HG02981 (cell line): ENCODE measurements around the gene NT5C2.
"Not testable (repeated sequence)": the region's sequence is repeated elsewhere in the genome, so short reads cannot be mapped to it uniquely, and the experiment has no call there.

Experiments
- ATAC-seq: cut with Tn5 transposase; IDR thresholded peaks from one replicate; pipeline ENCODE4 v1.9.1; 2021; ENCODE audit warnings: mild to moderate bottlenecking, moderate library complexity; ENCODE audit not compliant: unreplicated experiment

The NT5C2 gene

DNA sequence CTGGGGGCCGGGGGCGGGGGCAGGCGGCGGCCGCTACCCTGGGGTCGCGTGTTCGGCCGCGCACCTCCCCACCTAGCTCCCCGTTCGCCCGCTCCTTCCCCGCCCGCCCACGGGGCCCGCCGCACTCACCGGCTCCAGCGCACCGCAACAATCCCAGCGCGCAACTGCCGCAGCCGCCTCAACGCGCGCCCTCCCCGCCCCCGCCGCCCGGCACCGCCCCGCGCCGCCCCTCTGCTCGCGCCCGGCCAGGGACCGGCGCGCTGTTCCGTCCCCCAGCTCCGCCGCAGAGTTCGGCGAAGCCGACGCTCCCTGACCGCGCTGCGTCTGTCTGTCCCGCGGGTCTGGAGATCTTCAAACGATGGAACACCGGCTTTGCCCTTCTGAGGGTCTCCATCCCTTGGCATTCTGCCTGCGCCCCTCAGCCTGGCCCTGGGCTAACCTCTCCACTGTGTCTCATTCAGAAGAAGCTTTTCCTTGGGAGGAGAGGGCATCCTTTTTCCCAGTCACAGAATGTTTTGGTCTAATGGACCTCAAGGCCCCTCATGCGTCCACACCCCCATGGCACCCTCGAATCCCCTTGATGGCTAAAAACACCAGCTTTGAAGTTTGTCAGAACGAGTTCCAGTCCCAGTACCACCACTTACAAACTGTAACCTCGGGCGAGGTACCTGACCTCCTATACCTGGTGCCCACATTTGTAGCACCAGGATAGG lies at the start of gene NT5C2:
NT5C2 (minus strand) TSS at position 166 of the 713 bp plus-strand sequence. CDS start 18,314 bp downstream, outside the sequence.
- peak; percentile 64 for ATAC-seq

DNA sequence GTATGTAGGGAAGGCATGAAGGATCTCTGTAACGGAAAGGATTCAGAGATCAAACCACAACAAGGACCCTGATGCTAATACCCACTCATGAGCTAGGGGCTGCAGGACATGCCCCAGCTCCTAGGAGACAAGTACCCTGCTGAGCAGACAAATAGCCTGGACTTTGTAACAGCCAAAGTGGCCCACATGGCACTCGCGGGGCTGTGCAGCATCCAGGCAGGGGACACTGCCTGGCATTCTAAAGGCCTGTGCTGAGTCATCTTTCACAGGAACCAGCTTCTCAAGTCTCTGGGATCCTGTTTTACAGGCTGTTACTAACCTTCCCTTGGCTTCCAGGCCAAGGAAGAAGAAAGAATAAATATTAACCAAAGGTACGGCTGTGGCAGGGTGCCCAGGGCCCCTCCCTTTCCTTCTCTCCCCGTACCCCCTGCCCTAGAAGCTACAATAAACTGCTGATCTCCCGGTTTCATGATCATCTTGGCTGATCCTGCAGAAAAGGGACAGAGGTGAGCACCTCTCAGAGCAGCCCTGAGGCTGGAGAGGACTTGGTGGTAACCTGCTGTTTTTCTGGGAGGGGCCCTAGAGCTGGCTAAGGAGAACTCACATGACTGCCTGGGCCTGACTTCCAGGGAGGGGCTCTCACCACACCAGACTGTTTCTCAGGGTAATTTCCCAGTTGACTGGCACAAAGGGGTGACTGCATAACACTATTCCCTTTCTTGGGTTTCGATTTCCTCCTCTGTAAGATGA lies 48.4 kb upstream of the NT5C2 start:
- no peak for ATAC-seq

DNA sequence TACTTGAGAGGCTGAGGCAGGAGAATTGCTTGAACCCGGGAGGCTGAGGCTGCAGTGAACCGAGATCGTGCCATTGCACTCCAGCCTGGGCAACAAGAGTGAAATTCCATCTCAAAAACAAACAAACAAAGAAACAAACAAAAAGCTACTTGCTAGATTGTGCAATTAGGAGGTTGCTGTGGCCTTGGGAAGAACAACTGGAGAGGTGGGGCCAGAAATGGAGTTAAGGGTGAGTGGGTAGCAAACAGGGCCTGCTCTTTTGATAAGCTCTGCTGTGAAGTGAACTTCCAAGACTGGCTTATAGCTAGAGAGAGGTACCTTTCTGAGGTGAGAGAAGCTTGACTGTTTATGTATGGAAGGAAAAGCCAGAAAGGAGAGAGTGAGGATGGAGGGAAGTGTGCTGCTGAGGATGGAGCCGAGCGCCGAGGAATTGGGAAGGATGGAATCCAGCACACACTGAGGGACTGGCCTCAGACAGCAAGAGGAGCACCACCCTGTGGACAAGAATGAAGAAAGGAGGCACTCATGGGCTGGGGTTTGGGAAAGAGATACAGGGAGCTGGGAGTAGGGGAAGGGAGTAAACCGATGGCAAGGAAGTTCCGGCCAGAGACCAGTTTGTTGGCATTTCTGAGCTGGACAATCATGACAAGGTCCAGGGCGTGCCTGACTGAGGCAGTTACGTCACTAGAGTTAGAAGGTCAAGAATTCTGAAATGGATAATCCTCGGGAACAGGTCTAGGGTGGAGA lies 45.6 kb upstream of the NT5C2 start:
- no peak for ATAC-seq

DNA sequence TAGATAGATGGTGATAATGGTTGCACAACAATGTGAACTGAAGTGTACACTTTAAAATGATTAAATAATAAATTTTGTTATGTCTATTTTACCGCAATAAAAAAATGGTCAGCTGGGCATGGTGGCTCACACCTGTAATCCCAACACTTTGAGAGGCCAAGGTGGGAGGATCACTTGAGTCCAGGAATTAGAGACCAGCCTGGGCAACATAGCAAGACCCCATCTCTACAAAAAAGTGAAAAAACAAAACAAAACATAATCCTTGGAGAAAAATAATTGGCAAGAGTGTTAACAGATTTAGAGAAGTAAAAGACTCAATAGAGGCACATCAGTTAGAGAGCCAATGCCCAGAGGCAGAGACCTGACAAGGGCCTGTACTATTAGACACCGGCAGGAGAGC lies 42.7 kb upstream of the NT5C2 start:
- ATAC-seq, result no peak

DNA sequence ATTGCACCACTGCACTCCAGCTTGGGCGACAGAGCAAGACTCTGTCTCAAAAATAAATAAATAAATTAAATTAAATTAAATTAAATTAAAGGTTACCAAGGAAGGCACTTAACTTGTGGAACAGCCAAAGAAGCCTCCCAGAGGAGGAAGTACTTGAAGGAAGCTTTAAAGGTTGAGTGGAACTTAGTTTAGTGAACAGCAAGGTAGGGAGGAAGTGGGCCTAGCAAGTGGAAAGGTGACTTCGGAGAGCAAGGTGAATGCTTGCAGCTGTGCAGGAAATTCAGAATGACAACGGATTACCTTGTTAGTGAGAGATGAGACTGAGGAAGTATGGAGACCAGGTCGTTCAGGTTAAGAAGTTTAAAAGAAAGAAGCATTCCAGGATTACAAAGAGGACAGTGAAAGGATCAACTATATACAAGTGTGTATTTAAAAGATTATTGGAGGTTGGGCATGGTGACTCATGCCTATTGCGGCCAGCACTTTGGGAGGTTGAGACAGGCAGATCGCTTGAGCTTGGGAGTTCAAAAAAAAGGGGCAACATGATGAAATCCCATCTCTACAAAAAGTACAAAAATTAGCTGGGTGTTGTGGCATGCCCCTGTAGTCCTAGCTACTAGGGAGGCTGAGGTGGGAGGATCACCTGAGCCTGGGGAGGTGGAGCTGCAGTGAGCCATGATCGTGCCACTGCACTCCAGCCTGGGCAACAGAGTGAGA lies 39.9 kb upstream of the NT5C2 start:
- ATAC-seq, result no peak

DNA sequence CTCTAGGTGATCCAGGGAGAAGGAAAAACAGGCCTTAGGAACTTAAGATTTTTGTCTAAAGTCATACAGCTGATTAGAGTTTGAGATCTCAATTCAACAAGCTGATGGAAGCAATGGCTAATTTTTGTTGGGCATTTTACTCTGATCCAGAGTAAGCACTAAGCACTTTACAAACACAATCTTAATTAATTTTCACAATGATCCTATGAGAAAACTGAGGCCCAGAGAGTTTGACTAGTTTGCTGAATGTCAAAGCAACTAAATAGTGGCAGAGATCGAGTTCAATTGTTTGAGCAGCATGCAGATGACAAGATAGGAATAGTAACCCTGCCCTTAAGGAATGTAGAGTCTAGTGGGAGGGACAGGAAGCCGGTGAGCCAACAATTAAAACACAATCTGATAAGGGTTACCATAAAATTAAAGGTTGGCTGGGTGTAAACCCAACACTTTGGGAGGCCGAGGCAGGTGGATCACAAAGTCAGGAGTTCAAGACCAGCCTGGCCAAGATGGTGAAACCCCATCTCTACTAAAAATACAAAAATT lies 39.1 kb upstream of the NT5C2 start:
- ATAC-seq, result no peak

DNA sequence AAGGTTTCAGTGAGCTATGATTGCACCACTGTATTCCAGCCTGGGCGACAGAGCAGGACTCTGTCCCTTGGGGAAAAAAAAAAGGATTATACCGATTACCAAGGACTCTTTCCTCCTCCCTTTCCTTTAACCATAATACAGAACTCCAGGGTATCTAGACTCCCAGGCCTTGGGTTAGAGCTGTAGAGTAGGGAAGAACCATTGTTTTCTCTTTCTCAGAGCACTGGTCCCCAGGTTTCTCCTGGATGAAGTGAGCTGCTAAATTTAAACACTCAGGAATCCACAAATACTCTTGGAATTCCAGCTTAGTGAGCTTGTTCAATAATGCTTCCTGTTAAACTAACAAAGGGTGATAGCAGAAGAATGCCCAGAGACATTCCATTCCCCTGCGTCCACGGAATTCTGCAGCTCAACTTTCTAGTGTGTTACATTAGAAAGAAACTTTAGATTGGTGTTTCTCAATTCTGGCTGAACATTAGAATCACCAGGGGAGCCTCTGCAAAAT lies 38.0 kb upstream of the NT5C2 start:
- no peak for ATAC-seq

DNA sequence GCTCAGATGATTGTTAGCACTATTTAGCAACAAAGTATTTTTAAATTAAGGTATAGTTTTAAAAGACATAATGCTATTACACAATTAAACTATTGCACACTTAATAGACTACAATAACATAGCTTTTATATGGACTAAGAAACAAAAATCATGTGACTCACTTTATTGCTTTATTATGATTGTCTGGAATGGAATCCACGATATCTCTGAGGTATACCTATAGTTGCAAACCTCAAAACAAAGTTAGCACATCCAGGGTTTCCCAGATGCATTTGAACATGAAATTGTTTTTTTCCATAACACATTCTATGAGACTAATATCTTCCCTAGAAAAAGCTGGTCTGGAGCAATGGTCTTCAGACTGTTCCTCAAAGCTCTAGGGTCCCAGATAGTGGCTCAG lies 34.3 kb upstream of the NT5C2 start:
- ATAC-seq, result no peak

DNA sequence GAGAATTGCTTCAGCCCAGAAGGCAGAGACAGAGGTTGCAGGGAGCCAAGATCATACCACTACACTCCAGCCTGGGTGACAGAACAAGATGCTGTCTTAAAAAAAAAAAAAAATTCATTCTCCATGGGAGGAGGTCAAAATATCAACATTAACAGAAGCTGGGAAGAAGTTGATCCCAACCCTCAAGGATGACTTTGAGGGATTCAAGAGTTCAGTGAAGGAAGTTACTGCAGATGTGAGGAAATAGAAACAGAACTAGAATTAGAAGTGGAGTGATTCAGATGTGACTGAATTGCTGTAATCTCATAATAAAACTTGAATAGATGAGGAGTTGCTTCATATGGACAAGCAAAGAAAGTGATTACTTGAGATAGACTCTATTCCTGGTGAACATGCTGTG lies 32.9 kb upstream of the NT5C2 start:
- no peak for ATAC-seq

DNA sequence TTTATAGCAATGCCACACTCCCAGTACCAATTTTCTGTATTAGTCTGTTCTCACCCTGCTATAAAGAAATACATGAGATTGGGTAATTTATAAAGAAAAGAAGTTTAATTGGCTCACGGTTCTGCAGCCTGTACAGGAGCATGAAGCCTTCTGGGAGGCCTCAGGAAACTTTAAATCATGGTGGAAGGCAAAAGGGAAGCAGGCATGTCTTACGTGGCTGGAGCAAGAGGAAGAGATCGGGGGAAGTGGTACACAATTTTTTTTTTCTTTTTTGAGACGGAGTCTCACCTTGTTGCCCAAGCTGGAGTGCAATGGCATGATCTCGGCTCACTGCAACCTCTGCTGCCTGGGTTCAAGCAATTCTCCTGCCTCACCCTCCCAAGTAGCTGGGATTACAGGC lies 31.6 kb upstream of the NT5C2 start:
- not testable (repeated sequence) for ATAC-seq

DNA sequence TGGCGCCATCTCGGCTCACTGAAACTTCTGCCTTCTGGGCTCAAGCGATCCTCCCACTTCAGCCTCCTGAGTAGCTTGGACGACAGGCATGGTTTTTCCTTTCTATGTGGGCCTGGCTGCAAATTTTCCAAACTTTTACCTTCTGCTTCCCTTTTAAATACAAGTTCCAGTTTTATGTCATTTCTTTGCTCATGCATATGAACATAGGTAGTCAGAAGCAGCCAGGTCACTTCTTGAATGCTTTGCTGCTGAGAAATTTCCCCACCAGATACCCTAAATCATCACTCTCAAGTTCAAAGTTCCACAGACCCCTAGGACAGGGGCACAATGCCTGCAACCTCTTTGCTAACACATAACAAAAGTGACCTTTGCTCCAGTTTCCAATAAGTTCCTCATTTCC lies 31.1 kb upstream of the NT5C2 start:
- no peak for ATAC-seq

DNA sequence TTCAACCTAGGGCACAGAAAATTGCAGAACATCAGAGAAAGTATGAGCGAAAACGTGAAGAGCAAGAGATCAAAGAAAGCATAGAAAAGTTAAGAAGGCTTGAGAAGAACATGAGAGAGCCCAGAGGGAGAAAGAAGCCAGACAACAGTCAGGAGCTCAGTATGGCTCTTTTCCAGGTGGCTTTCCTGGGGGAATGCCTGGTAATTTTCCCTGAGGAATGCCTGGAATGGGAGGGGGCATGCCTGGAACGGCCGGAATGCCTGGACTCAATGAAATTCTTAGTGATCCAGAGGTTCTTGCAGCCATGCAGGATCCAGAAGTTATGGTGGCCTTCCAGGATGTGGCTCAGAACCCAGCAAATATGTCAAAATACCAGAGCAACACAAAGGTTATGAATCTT lies 23.3 kb upstream of the NT5C2 start:
- not testable (repeated sequence) for ATAC-seq

DNA sequence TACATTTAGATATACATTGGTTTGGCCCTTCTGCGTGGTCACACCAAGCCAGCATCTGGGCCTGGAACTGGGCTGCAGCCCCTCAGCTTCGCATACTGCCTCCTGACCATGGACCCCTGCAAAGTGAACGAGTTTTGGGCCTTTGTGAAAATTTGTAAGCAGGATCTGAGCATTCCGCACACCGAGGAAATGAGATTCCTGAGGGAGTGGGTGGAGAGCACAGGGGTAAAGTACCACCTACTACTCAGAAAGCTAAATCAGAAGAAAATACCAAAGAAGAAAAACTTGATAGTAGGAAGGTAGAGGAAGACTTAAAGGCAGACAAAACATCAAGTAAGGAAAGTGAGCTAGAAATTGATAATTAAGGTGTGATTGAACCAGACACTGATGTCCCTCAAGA lies 22.5 kb upstream of the NT5C2 start:
- ATAC-seq, result no peak

DNA sequence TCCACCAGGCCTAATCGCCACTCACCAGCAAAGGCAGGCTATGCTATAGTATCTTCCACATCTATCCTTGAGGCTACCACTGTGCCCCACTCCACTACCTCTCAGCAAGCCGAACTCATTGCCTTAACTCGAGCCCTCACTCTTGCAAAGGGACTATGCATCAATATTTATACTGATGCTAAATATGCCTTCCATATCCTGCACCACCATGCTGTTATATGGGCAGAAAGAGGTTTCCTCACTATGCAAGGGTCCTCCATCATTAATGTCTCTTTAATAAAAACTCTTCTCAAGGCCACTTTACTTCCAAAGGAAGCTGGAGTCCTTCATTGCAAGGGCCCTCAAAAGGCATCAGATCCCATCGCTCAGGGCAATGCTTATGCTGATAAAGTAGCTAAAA lies 17.2 kb upstream of the NT5C2 start:
- ATAC-seq, result not testable (repeated sequence)

DNA sequence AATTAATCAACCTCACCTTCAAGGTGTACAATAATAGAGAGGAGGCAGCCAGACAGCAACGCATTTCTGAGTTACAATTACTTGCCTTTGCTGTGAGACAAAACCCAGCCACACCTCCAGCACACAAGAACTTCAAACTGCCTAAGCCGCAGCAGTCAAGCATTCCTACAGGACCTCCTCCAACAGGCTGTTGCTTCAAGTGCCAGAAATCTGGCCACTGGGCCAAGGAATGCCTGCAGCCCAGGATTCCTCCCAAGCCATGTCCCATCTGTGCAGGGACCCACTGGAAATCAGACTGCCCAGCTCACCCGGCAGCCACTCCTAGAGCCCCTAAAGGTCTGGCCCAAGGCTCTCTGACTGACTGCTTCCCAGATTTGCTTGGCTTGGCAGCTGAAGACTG lies 14.6 kb upstream of the NT5C2 start:
- ATAC-seq, result not testable (repeated sequence)

DNA sequence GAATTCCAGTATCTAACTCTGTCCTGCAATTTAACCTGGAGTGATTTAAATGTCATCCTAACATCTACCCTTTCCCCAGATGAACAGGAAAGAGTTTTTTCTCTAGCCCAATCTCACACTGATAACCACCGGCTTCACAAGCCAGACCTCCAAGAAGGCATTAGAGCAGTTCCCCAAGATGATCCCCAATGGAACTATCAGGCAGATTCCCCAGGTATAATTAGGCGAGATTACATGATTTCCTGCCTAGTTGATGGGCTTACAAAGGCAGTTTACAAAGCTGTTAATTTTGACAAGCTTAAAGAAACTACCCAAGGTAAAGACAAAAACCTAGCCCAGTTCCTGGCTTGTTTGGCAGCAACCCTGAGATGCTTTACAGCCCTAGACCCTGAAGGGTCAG lies 14.1 kb upstream of the NT5C2 start:
- ATAC-seq, result no peak

DNA sequence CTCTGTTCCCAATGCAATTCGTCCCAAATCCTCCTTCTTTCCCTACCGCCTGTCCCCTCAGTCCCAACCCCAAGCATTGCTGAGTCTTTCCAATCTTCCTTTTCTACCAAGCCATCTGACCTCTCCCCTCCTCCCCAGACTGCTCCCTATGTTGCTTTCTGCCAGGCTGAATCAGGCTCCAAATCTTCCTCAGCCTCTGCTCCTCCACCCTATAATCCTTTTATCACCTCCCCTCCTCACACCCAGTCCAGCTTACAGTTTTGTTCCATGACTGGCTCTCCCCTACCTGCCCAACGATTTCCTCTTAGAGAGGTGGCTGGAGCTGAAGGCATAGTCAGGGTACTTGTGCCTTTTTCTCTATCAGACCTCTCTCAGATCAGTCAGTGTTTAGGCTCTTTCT lies 13.6 kb upstream of the NT5C2 start:
- ATAC-seq, result not testable (repeated sequence)

DNA sequence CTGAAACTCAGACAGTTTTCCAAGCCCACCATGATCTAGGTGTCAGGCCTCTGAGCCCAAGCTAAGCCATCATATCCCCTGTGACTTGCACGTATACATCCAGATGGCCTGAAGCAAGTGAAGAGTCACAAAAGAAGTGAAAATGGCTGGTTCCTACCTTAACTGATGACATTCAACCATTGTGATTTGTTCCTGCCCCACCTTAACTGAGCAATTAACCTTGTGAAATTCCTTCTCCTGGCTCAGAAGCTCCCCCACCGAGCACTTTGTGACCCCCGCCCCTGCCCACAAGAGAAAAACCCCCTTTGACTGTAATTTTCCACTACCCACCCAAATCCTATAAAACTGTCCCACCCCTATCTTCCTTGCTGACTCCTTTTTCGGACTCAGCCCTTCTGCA lies 12.3 kb upstream of the NT5C2 start:
- not testable (repeated sequence) for ATAC-seq

DNA sequence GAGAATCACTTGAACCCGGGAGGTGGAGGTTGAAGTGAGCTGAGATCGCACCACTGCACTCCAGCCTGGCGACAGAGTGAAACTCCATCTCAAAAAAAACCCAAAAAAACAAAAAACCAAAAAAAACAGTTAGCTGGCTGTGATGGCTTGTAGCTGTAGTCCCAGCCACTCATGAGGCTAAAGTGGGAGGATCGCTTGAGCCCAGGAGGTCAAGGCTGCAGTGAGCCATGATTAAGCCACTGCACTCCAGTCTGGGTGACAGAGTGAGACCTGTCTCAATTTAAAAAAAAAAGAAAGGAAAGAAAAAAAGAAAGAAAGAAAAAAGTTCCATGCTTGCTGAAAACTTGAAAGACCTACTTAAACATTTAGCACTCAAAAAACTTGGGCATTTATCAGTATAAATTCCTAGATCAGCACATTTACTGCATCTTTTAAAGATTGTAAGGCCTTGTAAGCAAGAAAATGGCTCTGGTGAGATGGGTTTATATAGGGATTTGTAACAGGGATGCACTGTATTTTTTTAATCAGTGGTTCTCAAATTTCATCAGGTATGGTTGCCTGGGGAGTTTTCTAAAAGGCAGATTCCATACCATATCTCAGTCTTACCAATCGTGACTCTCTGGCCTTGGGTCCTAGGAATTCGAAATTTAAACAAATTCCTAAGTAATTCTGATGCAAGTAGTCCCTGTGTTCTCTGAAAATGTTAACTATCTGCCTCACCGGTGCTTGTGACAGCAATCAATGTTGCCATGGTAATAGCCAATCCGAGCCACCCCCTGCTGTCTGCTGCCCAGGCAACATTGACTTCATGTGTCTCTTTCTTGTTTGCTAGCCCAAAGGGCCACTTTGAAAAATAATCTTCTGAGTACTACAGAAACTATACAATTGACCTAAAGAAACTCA lies 11.5 kb upstream of the NT5C2 start:
- no peak for ATAC-seq

DNA sequence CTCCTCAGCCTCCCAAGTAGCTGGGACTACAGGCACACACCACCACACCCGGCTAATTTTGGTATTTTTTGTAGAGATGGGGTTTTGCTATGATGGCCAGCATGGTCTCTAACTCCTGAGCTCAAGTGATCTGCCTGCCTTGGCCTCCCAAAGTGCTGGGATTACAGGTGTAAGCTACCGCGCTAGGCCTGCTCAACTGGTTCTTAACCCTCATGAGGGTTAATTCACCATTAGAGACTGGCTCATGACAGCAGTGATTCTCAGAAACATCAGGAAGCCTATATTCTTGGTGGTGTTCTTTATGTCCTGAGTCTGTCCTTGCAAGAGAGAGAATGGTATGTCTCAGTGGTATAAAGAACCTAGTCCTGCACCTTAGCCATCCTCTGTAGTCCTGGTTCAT lies 10.4 kb upstream of the NT5C2 start:
- ATAC-seq, result no peak
